Fibroblast of skin of back (primary cell): Measurements from ENCODE around the gene PIWIL4. TPM values are rescaled to one million over a fixed set of nuclear protein-coding genes. Genes with fewer than 3 reads are reported as not detected.

Source experiments
- DNase-seq: peaks from one replicate; pipeline ENCODE4 v3.0.0-alpha.2; 2013
- polyA plus RNA-seq, 2 experiments: library from polyadenylated mRNA; unstranded; fragments of 120-200 nt; gene quantifications; one replicate each; pipeline ENCODE4 v1.2.1, GENCODE V29; 2013; ENCODE audit not compliant: insufficient read length in 2 of 2

The PIWIL4 gene
- polyA plus RNA-seq (2013, experiment 1 of 2; ENCODE audit: insufficient read length) = 1.0 TPM
- 1.9 TPM for polyA plus RNA-seq (2013, experiment 2 of 2; ENCODE audit: insufficient read length)

- DNase-seq = no peak
Measured at GRCh38 chr11:94567181-94567670, at the start of gene PIWIL4. Gene PIWIL4 (plus strand): TSS chr11:94567368. CDS start chr11:94567519, 151 bp downstream.

GRCh38 chr11:94518300-94518699, 48.9 kb upstream of the PIWIL4 start:
- DNase-seq = no peak

GRCh38 chr11:94519478-94520084, 47.6 kb upstream of the PIWIL4 start:
- peak; percentile 52 for DNase-seq

- peak; percentile 37 for DNase-seq
Measured at GRCh38 chr11:94521684-94522083, 45.5 kb upstream of the PIWIL4 start.

- no peak for DNase-seq
Measured at GRCh38 chr11:94524341-94524740, 42.8 kb upstream of the PIWIL4 start.

GRCh38 chr11:94525546-94526324, 41.4 kb upstream of the PIWIL4 start:
- DNase-seq = peak; percentile 88

- no peak for DNase-seq
Measured at GRCh38 chr11:94526645-94527438, 40.3 kb upstream of the PIWIL4 start.

- DNase-seq = peak; percentile 67
Measured at GRCh38 chr11:94528551-94528950, 38.6 kb upstream of the PIWIL4 start.

- no peak for DNase-seq
Measured at GRCh38 chr11:94532211-94532610, 35.0 kb upstream of the PIWIL4 start.

GRCh38 chr11:94533206-94533605, 34.0 kb upstream of the PIWIL4 start:
- DNase-seq = no peak

GRCh38 chr11:94533696-94534630, 33.2 kb upstream of the PIWIL4 start:
- DNase-seq = no peak

- no peak for DNase-seq
Measured at GRCh38 chr11:94536386-94536785, 30.8 kb upstream of the PIWIL4 start.

GRCh38 chr11:94537031-94537600, 30.1 kb upstream of the PIWIL4 start:
- DNase-seq = peak; percentile 84

GRCh38 chr11:94539420-94539819, 27.7 kb upstream of the PIWIL4 start:
- DNase-seq = no peak

- peak; percentile 89 for DNase-seq
Measured at GRCh38 chr11:94543695-94544645, 23.2 kb upstream of the PIWIL4 start, which contains the start of gene FUT4. Gene FUT4 (plus strand): TSS chr11:94543921. CDS start chr11:94544134, 213 bp downstream.

- DNase-seq = peak; percentile 16
Measured at GRCh38 chr11:94544646-94545263, 22.4 kb upstream of the PIWIL4 start.

- no peak for DNase-seq
Measured at GRCh38 chr11:94545264-94546161, 21.7 kb upstream of the PIWIL4 start.

GRCh38 chr11:94546162-94546470, 21.1 kb upstream of the PIWIL4 start:
- DNase-seq = no peak

- no peak for DNase-seq
Measured at GRCh38 chr11:94546886-94547285, 20.3 kb upstream of the PIWIL4 start.
